Gastrocnemius medialis (tissue), 4 donors: ENCODE data around the gene MPPED1.

ENCODE experiments used
- POLR2A ChIP-seq, 2 donors: fragments of 450-650 bp; IDR thresholded peaks; one replicate each; pipeline ENCODE4 v1.6.1; 2017; ENCODE audit warnings: antibody characterized with exemption in 2 of 2, mild to moderate bottlenecking in 2 of 2, moderate library complexity in 2 of 2
- TF ChIP-seq, protein P1 (sequence below), 5 experiments: fragments of 450-650 bp in 3 of 5; fragments of 200-600 bp in 2 of 5; sonication (generic) in 2 of 5; IDR thresholded peaks in 4 of 5; conservative IDR thresholded peaks in 1 of 5; 1 replicate in 4 of 5; 2 replicates in 1 of 5; pipeline ENCODE4 v1.5.1; 2016 to 2019; ENCODE audit warnings: antibody characterized with exemption in 5 of 5, mild to moderate bottlenecking in 3 of 5, moderate library complexity in 3 of 5

DNA sequence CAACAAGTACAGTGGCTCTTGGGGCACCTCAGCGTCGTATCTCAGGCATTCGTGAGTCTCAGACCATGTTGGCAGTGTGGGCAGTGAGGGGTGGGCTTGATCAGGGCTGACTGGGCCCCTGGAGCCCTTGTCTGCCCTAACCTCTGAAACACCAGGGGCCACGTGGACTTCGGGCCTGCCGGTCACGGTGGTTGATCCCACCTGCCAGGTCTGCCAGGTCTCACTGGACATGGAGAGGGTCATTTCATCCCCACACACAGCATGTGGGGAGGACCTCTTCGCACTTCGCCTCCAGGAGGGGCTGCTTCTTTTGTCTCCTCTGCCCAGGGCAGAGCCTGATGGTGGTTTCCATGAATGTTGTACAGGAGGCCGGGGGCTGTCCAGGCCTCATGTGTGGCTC lies 77.1 kb downstream of the MPPED1 start:
- TF ChIP-seq POLR2A (IDR thresholded peaks at IDR 0.05), result no peak
- TF ChIP-seq, protein P1, sequence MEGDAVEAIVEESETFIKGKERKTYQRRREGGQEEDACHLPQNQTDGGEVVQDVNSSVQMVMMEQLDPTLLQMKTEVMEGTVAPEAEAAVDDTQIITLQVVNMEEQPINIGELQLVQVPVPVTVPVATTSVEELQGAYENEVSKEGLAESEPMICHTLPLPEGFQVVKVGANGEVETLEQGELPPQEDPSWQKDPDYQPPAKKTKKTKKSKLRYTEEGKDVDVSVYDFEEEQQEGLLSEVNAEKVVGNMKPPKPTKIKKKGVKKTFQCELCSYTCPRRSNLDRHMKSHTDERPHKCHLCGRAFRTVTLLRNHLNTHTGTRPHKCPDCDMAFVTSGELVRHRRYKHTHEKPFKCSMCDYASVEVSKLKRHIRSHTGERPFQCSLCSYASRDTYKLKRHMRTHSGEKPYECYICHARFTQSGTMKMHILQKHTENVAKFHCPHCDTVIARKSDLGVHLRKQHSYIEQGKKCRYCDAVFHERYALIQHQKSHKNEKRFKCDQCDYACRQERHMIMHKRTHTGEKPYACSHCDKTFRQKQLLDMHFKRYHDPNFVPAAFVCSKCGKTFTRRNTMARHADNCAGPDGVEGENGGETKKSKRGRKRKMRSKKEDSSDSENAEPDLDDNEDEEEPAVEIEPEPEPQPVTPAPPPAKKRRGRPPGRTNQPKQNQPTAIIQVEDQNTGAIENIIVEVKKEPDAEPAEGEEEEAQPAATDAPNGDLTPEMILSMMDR (IDR thresholded peaks at IDR 0.05 in 4 of 5, conservative IDR thresholded peaks at IDR 0.05 in 1 of 5), result no peak
